A673 (cell line): Measurements from ENCODE around the gene FFAR1. TPM values are rescaled to one million over a fixed set of nuclear protein-coding genes. Genes with fewer than 3 reads are reported as not detected.

ENCODE experiments used
- BruUV-seq: library from RNA; stranded (reverse); fragments of 400-500 nt; replicated peaks from 2 replicates; lab custom pipeline; 2021; lab: Mats Ljungman, UMichigan
- CTCF ChIA-PET: fragments of 300-600 bp; sonication (Branson Sonifier 250); formaldehyde crosslinking; loops from one replicate; lab custom pipeline; 2022; ENCODE audit warnings: antibody characterized with exemption; lab: Charles Lee
- POLR2A ChIA-PET: fragments of 300-600 bp; sonication (Branson Sonifier 250); formaldehyde crosslinking; loops from one replicate; lab custom pipeline; 2022; ENCODE audit warnings: antibody characterized with exemption; ENCODE audit not compliant: low non-redundant PET; lab: Charles Lee
- DNase-seq: peaks from one replicate; pipeline ENCODE4 v3.0.0-alpha.2; 2015; ENCODE audit warnings: low spot score
- H3K27ac ChIP-seq: fragments of 200-600 bp; sonication (generic); 2 replicates; pipeline ENCODE4 v1.5.1; 2016; ENCODE audit warnings: mixed run types, low read depth, mild to moderate bottlenecking, mixed read lengths, antibody characterized with exemption, low read length; ENCODE audit not compliant: poor library complexity, severe bottlenecking
- H3K27me3 ChIP-seq: fragments of 200-600 bp; sonication (generic); replicated peaks from 2 replicates; pipeline ENCODE4 v1.6.1; 2017; ENCODE audit warnings: mixed run types, low read depth, mild to moderate bottlenecking, mixed read lengths, antibody characterized with exemption, low read length; ENCODE audit not compliant: insufficient read depth, poor library complexity
- H3K36me3 ChIP-seq: fragments of 200-600 bp; sonication (generic); 2 replicates; pipeline ENCODE4 v1.6.1; 2016; ENCODE audit warnings: mixed run types, mild to moderate bottlenecking, mixed read lengths, antibody characterized with exemption, low read length; ENCODE audit not compliant: insufficient read depth, poor library complexity, severe bottlenecking
- H3K4me1 ChIP-seq: fragments of 200-600 bp; sonication (generic); 2 replicates; pipeline ENCODE4 v1.6.1; 2017; ENCODE audit warnings: mixed run types, mild to moderate bottlenecking, mixed read lengths, antibody characterized with exemption, low read length; ENCODE audit not compliant: insufficient read depth, poor library complexity, severe bottlenecking
- H3K4me3 ChIP-seq: fragments of 200-600 bp; sonication (generic); 2 replicates; pipeline ENCODE4 v1.5.1; 2016; ENCODE audit warnings: low read depth, mixed run types, mild to moderate bottlenecking, mixed read lengths, low read length; ENCODE audit not compliant: poor library complexity, severe bottlenecking
- H3K9me3 ChIP-seq: fragments of 200-600 bp; sonication (generic); 2 replicates; pipeline ENCODE4 v1.6.1; 2016; ENCODE audit warnings: mixed run types, low read depth, mild to moderate bottlenecking, mixed read lengths, antibody characterized with exemption, low read length; ENCODE audit not compliant: poor library complexity, severe bottlenecking
- CTCF ChIP-seq: fragments of 300-800, 200-600 bp; sonication (generic); conservative IDR thresholded peaks from 2 replicates; pipeline ENCODE4 v1.5.1; 2017; ENCODE audit warnings: low read depth, mild to moderate bottlenecking, antibody characterized with exemption, low read length, moderate library complexity, mixed read lengths
- EZH2 ChIP-seq: fragments of 200-600 bp; sonication (generic); IDR thresholded peaks from 2 replicates; pipeline ENCODE4 v1.6.1; 2017; ENCODE audit warnings: borderline replicate concordance, low read depth, mild to moderate bottlenecking, mixed read lengths, antibody characterized with exemption, low read length; ENCODE audit not compliant: poor library complexity, severe bottlenecking
- intact Hi-C: fragments of 100-400 bp; cut with micrococcal nuclease; formaldehyde crosslinking; loops from one replicate; pipeline ENCODE4 v1.10.0; 2022; ENCODE audit not compliant: unreplicated experiment
- total RNA-seq: library from RNA; stranded (reverse); gene quantifications from 2 replicates; pipeline ENCODE4 v1.2.3, GENCODE V29; 2021

Gene FFAR1
- total RNA-seq, 1 experiment from 2014 or later, result not detected

- Histone ChIP-seq H3K27ac (no peak overlapping the region), H3K4me1 (no peaks in the 10 kb centered on the region), H3K36me3 (no peaks in the 10 kb centered on the region), H3K27me3 (no peaks in the 10 kb centered on the region), H3K9me3 (no peaks in the 10 kb centered on the region), H3K4me3 (no peak overlapping the region)
- DNase-seq, result no peak
- ChIA-PET CTCF (no interaction called here), POLR2A (no interaction called here)
- intact Hi-C loops, result no loop called here
- TF ChIP-seq CTCF, result no peak
- TF ChIP-seq EZH2, result no peak
- BruUV-seq, result no TSS peak
Observed at GRCh38 chr19:35302446-35302845, 45.3 kb upstream of the FFAR1 start.

- intact Hi-C loops, result no loop called here
- POLR2A ChIA-PET, result no interaction called here
- BruUV-seq, result no TSS peak
- H3K27me3 ChIP-seq, result no peaks in the 10 kb centered on the region
- H3K36me3 ChIP-seq, result no peaks in the 10 kb centered on the region
- TF ChIP-seq EZH2, result no peak
- no peak for TF ChIP-seq CTCF
- DNase-seq, result no peak
- no peaks in the 10 kb centered on the region for H3K4me1 ChIP-seq
- H3K9me3 ChIP-seq, result no peaks in the 10 kb centered on the region
- H3K4me3 ChIP-seq, result no peak overlapping the region
- no peak overlapping the region for H3K27ac ChIP-seq
- CTCF ChIA-PET, result no interaction called here
Observed at GRCh38 chr19:35303357-35303915, 44.3 kb upstream of the FFAR1 start.

GRCh38 chr19:35304036-35304435 is 43.7 kb upstream of the FFAR1 start:
- CTCF ChIA-PET, result no interaction called here
- no peaks in the 10 kb centered on the region for H3K36me3 ChIP-seq
- no peak overlapping the region for H3K4me3 ChIP-seq
- no peaks in the 10 kb centered on the region for H3K4me1 ChIP-seq
- no TSS peak for BruUV-seq
- no peak overlapping the region for H3K27ac ChIP-seq
- intact Hi-C loops, result no loop called here
- no peaks in the 10 kb centered on the region for H3K9me3 ChIP-seq
- TF ChIP-seq EZH2 (no peak), CTCF (no peak)
- no peaks in the 10 kb centered on the region for H3K27me3 ChIP-seq
- POLR2A ChIA-PET, result no interaction called here
- no peak for DNase-seq
